Keratinocyte (primary cell): ENCODE data around the gene ADAMTS15. TPM values are rescaled to one million over a fixed set of nuclear protein-coding genes. Genes with fewer than 3 reads are reported as not detected.

Experiments
- DNase-seq: peaks from one replicate; pipeline ENCODE4 v3.0.0-alpha.2; 2011; ENCODE audit warnings: low read depth, missing footprints, low spot score
- FAIRE-seq: peaks from 2 replicates; lab custom pipeline; 2011; peaks lifted over from hg19 to GRCh38; lab: Jason Lieb, UNC
- H2AFZ ChIP-seq: 2 replicates; pipeline ENCODE4 v1.6.0; 2012; ENCODE audit warnings: low read length, control low read depth, inconsistent platforms; ENCODE audit not compliant: control insufficient read depth
- H3K27ac ChIP-seq: 2 replicates; pipeline ENCODE4 v1.5.1; 2011; ENCODE audit warnings: low read length; ENCODE audit not compliant: control insufficient read depth, insufficient read depth
- H3K27me3 ChIP-seq: 3 replicates; pipeline ENCODE4 v1.6.0; 2011; ENCODE audit warnings: low read length; ENCODE audit not compliant: control insufficient read depth, insufficient read depth; ENCODE audit errors: extremely low read depth
- H3K36me3 ChIP-seq, 2 experiments: 2 replicates in 1 of 2; 3 replicates in 1 of 2; pipeline ENCODE4 v1.5.1; 2011; ENCODE audit warnings: low read length in 2 of 2, mild to moderate bottlenecking in 1 of 2; ENCODE audit not compliant: control insufficient read depth in 2 of 2, insufficient read depth in 2 of 2; ENCODE audit errors: extremely low read depth in 1 of 2
- H3K4me1 ChIP-seq: 3 replicates; pipeline ENCODE4 v1.5.1; 2011; ENCODE audit warnings: low read length; ENCODE audit not compliant: control insufficient read depth, insufficient read depth; ENCODE audit errors: extremely low read depth
- H3K4me2 ChIP-seq: 3 replicates; pipeline ENCODE4 v1.6.0; 2011; ENCODE audit warnings: low read depth, low read length; ENCODE audit not compliant: control insufficient read depth, insufficient read depth; ENCODE audit errors: extremely low read depth
- H3K4me3 ChIP-seq, 3 experiments: fragments of 200-600 bp in 1 of 3; sonication (generic) in 1 of 3; 2 replicates in 2 of 3; 3 replicates in 1 of 3; pipeline ENCODE4 v1.5.1; 2011 to 2016; ENCODE audit warnings: low read length in 3 of 3, mild to moderate bottlenecking in 3 of 3, control low read depth in 2 of 3, inconsistent platforms in 1 of 3, low read depth in 1 of 3, mixed read lengths in 1 of 3, mixed run types in 1 of 3, moderate library complexity in 1 of 3; ENCODE audit not compliant: control insufficient read depth in 2 of 3, insufficient read depth in 2 of 3; ENCODE audit errors: extremely low read depth in 1 of 3
- H3K79me2 ChIP-seq: 2 replicates; pipeline ENCODE4 v1.6.0; 2012; ENCODE audit warnings: low read length; ENCODE audit not compliant: control insufficient read depth, insufficient read depth
- H3K9ac ChIP-seq: 3 replicates; pipeline ENCODE4 v1.6.0; 2011; ENCODE audit warnings: low read length; ENCODE audit not compliant: control insufficient read depth, insufficient read depth; ENCODE audit errors: extremely low read depth
- H3K9me1 ChIP-seq: 3 replicates; pipeline ENCODE4 v1.6.0; 2011; ENCODE audit warnings: low read length; ENCODE audit not compliant: control insufficient read depth, insufficient read depth; ENCODE audit errors: extremely low read depth
- H3K9me3 ChIP-seq: 2 replicates; pipeline ENCODE4 v1.5.1; 2012; ENCODE audit warnings: low read depth, low read length; ENCODE audit not compliant: control insufficient read depth
- H4K20me1 ChIP-seq: 3 replicates; pipeline ENCODE4 v1.6.0; 2011; ENCODE audit warnings: low read length; ENCODE audit not compliant: control insufficient read depth, insufficient read depth; ENCODE audit errors: extremely low read depth
- CTCF ChIP-seq, 3 experiments: IDR thresholded peaks in 1 of 3; conservative IDR thresholded peaks in 1 of 3; optimal IDR thresholded peaks in 1 of 3; 2 replicates in 2 of 3; 3 replicates in 1 of 3; pipeline versions ENCODE3 to v1.5.1; 2011; ENCODE audit warnings: low read length in 3 of 3, mild to moderate bottlenecking in 3 of 3, moderate library complexity in 2 of 3, control low read depth in 1 of 3, inconsistent platforms in 1 of 3; ENCODE audit not compliant: insufficient read depth in 2 of 3; ENCODE audit errors: extremely low read depth in 1 of 3
- EZH2 ChIP-seq: IDR thresholded peaks from one replicate; pipeline ENCODE4 v1.6.1; 2012; ENCODE audit warnings: inconsistent platforms, mild to moderate bottlenecking, low read length, moderate library complexity
- dilution Hi-C: fragments of 300-500 bp; cut with MboI; formaldehyde crosslinking; loops from one replicate; pipeline ENCODE4 v1.7.0; 2020; ENCODE audit warnings: low sequenced_read_pairs; ENCODE audit not compliant: extremely low pct_ligation_motif_present
- polyA plus RNA-seq, 5 experiments: library from polyadenylated mRNA; depleted of rRNA in 3 of 5; stranded (reverse) in 3 of 5; stranded (forward) in 1 of 5; unstranded in 1 of 5; fragments of >200 nt; gene quantifications; 1 replicate in 1 of 5; 2 replicates in 3 of 5; 3 replicates in 1 of 5; pipeline versions ENCODE4 v1.2.1 to v1.2.3, GENCODE V29; 2011 to 2012; ENCODE audit warnings: missing spikeins in 2 of 5, low read depth in 1 of 5, low replicate concordance in 1 of 5

Gene ADAMTS15
- polyA plus RNA-seq, 1 donor (not counting 4 experiments of a cell fraction or from before 2014, with no cell fraction given): 0.30 TPM

DNA sequence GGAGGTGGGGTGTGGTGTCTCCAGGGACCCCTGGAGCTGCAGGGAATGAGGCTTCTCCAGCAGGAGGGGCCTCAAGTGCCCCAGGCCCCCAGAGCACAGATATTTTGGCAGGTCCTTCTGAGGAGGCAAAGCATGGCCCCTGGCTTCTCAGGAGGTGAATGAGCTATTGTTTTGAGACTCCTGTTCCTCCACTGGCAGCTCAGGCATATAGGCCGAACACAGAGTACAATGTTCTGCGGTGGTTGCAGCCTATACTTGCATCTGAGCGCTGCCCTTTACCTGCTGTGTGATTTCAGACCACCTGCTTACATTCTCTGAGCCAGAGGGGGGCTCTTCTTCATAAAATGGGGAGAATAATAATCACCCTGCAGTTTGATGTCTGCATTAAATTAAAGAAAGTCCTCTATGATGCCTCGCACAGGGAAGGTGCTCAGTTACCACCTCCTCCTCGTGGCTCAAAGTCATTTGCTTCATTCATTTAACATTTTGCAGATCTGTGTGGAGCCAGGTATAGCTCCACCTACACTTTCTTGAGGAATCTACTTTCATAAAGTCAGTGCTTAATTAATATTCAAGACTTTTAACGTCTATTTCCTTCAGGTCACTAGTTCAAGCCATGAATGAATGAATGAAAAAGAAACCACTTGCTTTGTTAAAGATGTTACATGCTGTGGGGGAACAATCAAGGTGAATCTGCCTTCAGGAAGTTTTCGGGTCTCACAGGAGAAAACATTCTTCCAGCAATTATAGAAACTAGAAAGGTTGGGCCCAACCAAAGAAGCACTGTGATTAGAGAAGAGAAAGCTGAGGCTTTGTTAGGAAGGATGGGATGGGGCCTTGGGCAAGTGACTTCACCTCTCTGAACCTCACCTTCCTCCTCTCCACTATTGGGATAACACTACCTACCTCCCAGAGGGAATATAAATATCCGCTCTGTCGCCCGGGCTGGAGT lies 68.4 kb downstream of the ADAMTS15 start:
- H3K79me2 ChIP-seq: no peaks in the 10 kb centered on the region
- H3K9me3 ChIP-seq: no peaks in the 10 kb centered on the region
- no peak overlapping the region for H3K27ac ChIP-seq
- H3K9ac ChIP-seq: no peak overlapping the region
- no peaks in the 10 kb centered on the region for H3K4me1 ChIP-seq
- no peaks in the 10 kb centered on the region for H3K36me3 ChIP-seq
- no peak for TF ChIP-seq CTCF (optimal IDR thresholded peaks at IDR 0.05 in 1 of 3, IDR thresholded peaks at IDR 0.05 in 1 of 3, conservative IDR thresholded peaks at IDR 0.05 in 1 of 3; ENCODE audit: extremely low read depth in 1 of 3, insufficient read depth in 2 of 3, low read length in 3 of 3)
- TF ChIP-seq EZH2: no peak
- H3K4me3 ChIP-seq: no peak overlapping the region
- no peak overlapping the region for H3K4me2 ChIP-seq
- FAIRE-seq: no peak
- dilution Hi-C loops: no loop called here
- H3K9me1 ChIP-seq: no peaks in the 10 kb centered on the region
- H4K20me1 ChIP-seq: no peaks in the 10 kb centered on the region
- no peak for DNase-seq
- no peak overlapping the region for H2AFZ ChIP-seq
- no peaks in the 10 kb centered on the region for H3K27me3 ChIP-seq

DNA sequence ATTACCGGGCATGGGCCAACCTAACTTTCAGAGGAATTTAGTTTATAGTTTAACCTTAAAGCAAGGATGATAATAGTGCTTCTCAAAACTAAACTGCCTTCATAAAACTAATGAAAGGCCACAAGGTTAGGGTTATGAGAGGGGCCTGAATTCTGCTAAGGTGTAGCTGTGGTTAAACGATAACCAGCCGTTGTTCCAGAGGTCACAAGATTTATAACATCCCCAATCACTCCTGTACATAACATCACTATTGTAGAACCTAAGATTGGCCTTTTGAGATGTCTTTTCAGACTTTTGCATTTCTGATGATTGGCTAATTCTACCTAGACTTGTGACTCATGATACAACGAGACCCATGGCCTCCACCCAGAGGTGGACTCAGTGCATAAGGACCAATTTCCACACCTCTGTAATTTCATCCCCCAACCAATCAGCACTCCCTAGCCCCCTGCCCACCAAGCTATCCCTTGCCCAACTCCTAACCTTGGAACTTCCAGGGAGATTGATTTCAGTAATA lies 69.8 kb downstream of the ADAMTS15 start:
- Histone ChIP-seq H3K9me3 (no peaks in the 10 kb centered on the region), H3K27ac (no peak overlapping the region), H3K36me3 (no peaks in the 10 kb centered on the region), H3K4me3 (no peak overlapping the region), H3K9ac (no peak overlapping the region), H2AFZ (no peak overlapping the region), H3K79me2 (no peaks in the 10 kb centered on the region), H3K4me2 (no peak overlapping the region), H3K27me3 (no peaks in the 10 kb centered on the region), H3K9me1 (no peaks in the 10 kb centered on the region), H3K4me1 (no peaks in the 10 kb centered on the region), H4K20me1 (no peaks in the 10 kb centered on the region)
- FAIRE-seq (no peak), DNase-seq (no peak)
- dilution Hi-C loops: no loop called here
- TF ChIP-seq CTCF (optimal IDR thresholded peaks at IDR 0.05 in 1 of 3, IDR thresholded peaks at IDR 0.05 in 1 of 3, conservative IDR thresholded peaks at IDR 0.05 in 1 of 3; ENCODE audit: extremely low read depth in 1 of 3, insufficient read depth in 2 of 3, low read length in 3 of 3): no peak
- TF ChIP-seq EZH2: no peak
